Activated B cell treated with CpG ODN at 0.5 μM for 24 hours (primary cell): ENCODE results near the gene PAPOLG. TPM values are rescaled to one million over a fixed set of nuclear protein-coding genes. Genes with fewer than 3 reads are reported as not detected.

Experiments used
- ATAC-seq: fragments of 200-7000 bp; cut with Tn5 transposase; one replicate; pipeline ENCODE4 v1.10.0; 2021; ENCODE audit warnings: low read depth, mild to moderate bottlenecking, moderate library complexity
- CTCF ChIA-PET: fragments of 350-600 bp; sonication (Branson Sonifier 250); formaldehyde crosslinking; loops from one replicate; lab custom pipeline; 2021; ENCODE audit warnings: antibody characterized with exemption; lab: Charles Lee
- POLR2A ChIA-PET: fragments of 350-600 bp; sonication (Branson Sonifier 250); formaldehyde crosslinking; loops from one replicate; lab custom pipeline; 2021; ENCODE audit warnings: antibody characterized with exemption; lab: Charles Lee
- DNase-seq: peaks from one replicate; pipeline ENCODE4 v3.0.0; 2022
- H3K27ac Mint-ChIP-seq: one replicate; pipeline ENCODE4 v1.8.0; 2020; ENCODE audit warnings: mixed read lengths
- H3K27me3 Mint-ChIP-seq: one replicate; pipeline ENCODE4 v1.8.0; 2021; ENCODE audit warnings: mixed read lengths
- H3K36me3 Mint-ChIP-seq: one replicate; pipeline ENCODE4 v1.8.0; 2021; ENCODE audit warnings: low read depth, mixed read lengths
- H3K4me1 Mint-ChIP-seq: one replicate; pipeline ENCODE4 v1.8.0; 2021; ENCODE audit warnings: mixed read lengths
- H3K4me3 Mint-ChIP-seq: one replicate; pipeline ENCODE4 v1.8.0; 2020; ENCODE audit warnings: mild to moderate bottlenecking, mixed read lengths
- H3K9me3 Mint-ChIP-seq: one replicate; pipeline ENCODE4 v1.8.0; 2020; ENCODE audit warnings: mixed read lengths
- CTCF ChIP-seq: fragments of 200-600 bp; IDR thresholded peaks from one replicate; pipeline ENCODE4 v1.8.0; 2022; ENCODE audit warnings: antibody characterized with exemption, mild to moderate bottlenecking
- intact Hi-C: fragments of 100-400 bp; cut with micrococcal nuclease; formaldehyde crosslinking; loops from one replicate; pipeline ENCODE4 v1.15.1; 2024
- total RNA-seq: library from RNA; stranded (reverse); gene quantifications from 2 replicates; pipeline ENCODE4 v1.2.3, GENCODE V29; 2022

PAPOLG gene
- total RNA-seq, 1 donor from 2014 or later: 20.3 TPM

- Mint-ChIP-seq H3K27me3 (no peaks in the 10 kb centered on the region), H3K4me1 (peaks cover 93% of the 10 kb centered on the region), H3K4me3 (peak overlapping the region; percentile 29), H3K27ac (peak overlapping the region; percentile 91), H3K36me3 (no peaks in the 10 kb centered on the region), H3K9me3 (no peaks in the 10 kb centered on the region)
- POLR2A ChIA-PET: interaction anchor here (0.5 to 7.2 kb wide), 7 partner anchors 8 to 141 kb away, joined by 3 to 250 read pairs (median 4); partner anchors contain the start of gene REL
- TF ChIP-seq CTCF: no peak
- intact Hi-C loops: no loop called here
- ATAC-seq (no peak), DNase-seq (no peak)
- CTCF ChIA-PET: interaction anchor here (3.0 to 5.5 kb wide), 2 partner anchors 18 to 44 kb away, joined by 21 to 54 read pairs; partner anchors contain the start of gene REL
These were observed 81.1 kb downstream of the PAPOLG start for GRCh38 chr2:60837123-60837522.

- POLR2A ChIA-PET: interaction anchor here (0.7 to 7.2 kb wide), 19 partner anchors 14 to 227 kb away, joined by 3 to 250 read pairs (median 9); partner anchors contain the start of gene REL
- CTCF ChIA-PET: interaction anchor here (0.9 to 5.5 kb wide), 11 partner anchors 12 to 160 kb away, joined by 3 to 54 read pairs (median 6); partner anchors contain the start of gene REL
- Mint-ChIP-seq H3K9me3 (no peaks in the 10 kb centered on the region), H3K4me3 (peak overlapping the region; percentile 20), H3K27me3 (no peaks in the 10 kb centered on the region), H3K36me3 (no peaks in the 10 kb centered on the region), H3K27ac (peak overlapping the region; percentile 91), H3K4me1 (peaks cover 94% of the 10 kb centered on the region)
- intact Hi-C loops: no loop called here
- no peak for TF ChIP-seq CTCF
- DNase-seq: no peak
- ATAC-seq: no peak
These were observed 82.4 kb downstream of the PAPOLG start for GRCh38 chr2:60838481-60838880.

DNA sequence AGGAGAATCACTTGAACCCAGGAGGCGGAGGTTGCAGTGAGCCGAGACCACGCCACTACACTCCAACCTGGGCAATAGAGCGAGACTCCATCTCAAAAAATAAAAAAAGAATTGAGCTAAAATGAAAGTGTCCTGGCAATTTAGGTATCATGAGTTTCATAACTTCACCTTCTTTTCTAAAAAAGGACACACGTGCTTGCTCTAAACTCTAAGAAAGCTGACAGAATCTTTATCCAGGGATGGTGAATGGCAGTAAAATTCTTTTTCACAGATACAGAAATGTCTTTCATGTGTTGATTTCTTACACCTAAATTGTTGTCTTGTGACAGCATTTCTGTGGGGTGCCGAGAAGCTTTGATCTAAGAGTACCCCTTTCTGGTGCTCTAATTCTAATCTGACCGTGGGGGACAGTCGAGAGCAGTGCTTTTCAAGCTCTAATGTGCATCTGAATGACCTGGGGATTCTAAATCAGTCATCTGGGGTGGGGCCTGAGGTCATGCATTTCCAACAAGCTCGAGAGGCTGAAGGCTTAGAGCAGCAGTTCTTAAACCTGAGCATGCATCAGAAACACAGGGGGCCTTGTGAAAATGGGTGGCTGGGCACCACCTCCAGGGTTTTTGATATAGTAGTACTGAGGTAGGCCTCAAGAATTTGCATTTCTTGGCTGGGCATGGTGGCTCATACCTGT is 83.2 kb downstream of the PAPOLG start:
- H3K36me3 Mint-ChIP-seq: no peaks in the 10 kb centered on the region
- peak overlapping the region; percentile 91 for H3K27ac Mint-ChIP-seq
- H3K9me3 Mint-ChIP-seq: no peaks in the 10 kb centered on the region
- ATAC-seq (peak; percentile 67), DNase-seq (no peak)
- ChIA-PET POLR2A (interaction anchor here (0.5 to 7.2 kb wide), 27 partner anchors 11 to 155 kb away, joined by 3 to 250 read pairs (median 6); partner anchors contain the start of gene REL), CTCF (interaction anchor here (0.9 to 5.5 kb wide), 12 partner anchors 13 to 160 kb away, joined by 3 to 54 read pairs (median 6); partner anchors contain the start of gene REL)
- no peak for TF ChIP-seq CTCF
- H3K27me3 Mint-ChIP-seq: no peaks in the 10 kb centered on the region
- intact Hi-C loops: loop anchor here (1.0 kb wide), 3 partner anchors 32 to 43 kb away; no protein-coding TSS in a partner anchor
- peaks cover 94% of the 10 kb centered on the region for H3K4me1 Mint-ChIP-seq
- peak overlapping the region; percentile 46 for H3K4me3 Mint-ChIP-seq

- DNase-seq (peak; percentile 35), ATAC-seq (peak; percentile 63)
- Mint-ChIP-seq H3K27ac (peak overlapping the region; percentile 91), H3K36me3 (no peaks in the 10 kb centered on the region), H3K4me3 (peak overlapping the region; percentile 64), H3K4me1 (peaks cover 90% of the 10 kb centered on the region), H3K27me3 (no peaks in the 10 kb centered on the region), H3K9me3 (no peaks in the 10 kb centered on the region)
- intact Hi-C loops: loop anchor here (1.0 to 5.0 kb wide), 4 partner anchors 16 to 84 kb away; partner anchors contain the start of genes PAPOLG and REL
- CTCF ChIA-PET: interaction anchor here (1.1 to 5.5 kb wide), 2 partner anchors 23 to 41 kb away, joined by 3 to 54 read pairs; partner anchors contain the start of gene REL
- POLR2A ChIA-PET: interaction anchor here (0.5 to 7.2 kb wide), 8 partner anchors 8 to 42 kb away, joined by 3 to 250 read pairs (median 7); partner anchors contain the start of gene REL
- TF ChIP-seq CTCF: no peak
These were observed 84.8 kb downstream of the PAPOLG start for GRCh38 chr2:60840880-60841279.

- no peaks in the 10 kb centered on the region for H3K27me3 Mint-ChIP-seq
- ATAC-seq: no peak
- POLR2A ChIA-PET: interaction anchor here (1.1 to 7.2 kb wide), 2 partner anchors 38 to 44 kb away, joined by 3 to 250 read pairs; partner anchors contain the start of gene REL
- intact Hi-C loops: loop anchor here (5.0 kb wide), 1 partner anchor 86 kb away; the partner anchor contains the start of gene PAPOLG
- no peaks in the 10 kb centered on the region for H3K9me3 Mint-ChIP-seq
- peak overlapping the region; percentile 71 for H3K27ac Mint-ChIP-seq
- CTCF ChIA-PET: no interaction called here
- TF ChIP-seq CTCF: no peak
- H3K4me1 Mint-ChIP-seq: peaks cover 78% of the 10 kb centered on the region
- H3K4me3 Mint-ChIP-seq: peak overlapping the region; percentile 53
- H3K36me3 Mint-ChIP-seq: no peaks in the 10 kb centered on the region
- no peak for DNase-seq
These were observed 86.9 kb downstream of the PAPOLG start for GRCh38 chr2:60843006-60843405.
